Dendritic cell treated with granulocyte-macrophage colony-stimulating factor and Interleukin-4, amounts not matched to agents 40 ng/mL and 50 ng/mL, for 4 days (primary cell): Measurements from ENCODE around the gene DYNLT1.

Experiments used
- H3K27ac Mint-ChIP-seq: one replicate; pipeline ENCODE4 v1.8.0; 2022; ENCODE audit warnings: mild to moderate bottlenecking, mixed read lengths
- H3K27me3 Mint-ChIP-seq: one replicate; pipeline ENCODE4 v1.8.0; 2022; ENCODE audit warnings: mild to moderate bottlenecking, mixed read lengths
- H3K36me3 Mint-ChIP-seq: one replicate; pipeline ENCODE4 v1.8.0; 2022; ENCODE audit warnings: low read depth, mixed read lengths
- H3K4me1 Mint-ChIP-seq: one replicate; pipeline ENCODE4 v1.8.0; 2022; ENCODE audit warnings: low read depth, mixed read lengths
- H3K4me3 Mint-ChIP-seq: one replicate; pipeline ENCODE4 v1.8.0; 2022; ENCODE audit warnings: mild to moderate bottlenecking, moderate library complexity, mixed read lengths
- H3K9me3 Mint-ChIP-seq: one replicate; pipeline ENCODE4 v1.8.0; 2022; ENCODE audit warnings: mixed read lengths
- intact Hi-C: fragments of 100-400 bp; cut with micrococcal nuclease; formaldehyde crosslinking; loops from one replicate; pipeline ENCODE4 v1.15.0; 2022

DYNLT1 gene

GRCh38 chr6:158596861-158597260 lies 47.7 kb downstream of the DYNLT1 start:
- H3K4me3 Mint-ChIP-seq: no peak overlapping the region
- H3K27me3 Mint-ChIP-seq: no peaks in the 10 kb centered on the region
- H3K27ac Mint-ChIP-seq: no peak overlapping the region
- no peaks in the 10 kb centered on the region for H3K9me3 Mint-ChIP-seq
- intact Hi-C loops: no loop called here
- H3K4me1 Mint-ChIP-seq: peaks cover 8% of the 10 kb centered on the region
- peaks cover 91% of the 10 kb centered on the region for H3K36me3 Mint-ChIP-seq

GRCh38 chr6:158595223-158595622 lies 49.3 kb downstream of the DYNLT1 start:
- Mint-ChIP-seq H3K9me3 (no peaks in the 10 kb centered on the region), H3K4me1 (peaks cover 8% of the 10 kb centered on the region), H3K36me3 (peaks cover 96% of the 10 kb centered on the region), H3K27me3 (no peaks in the 10 kb centered on the region), H3K4me3 (no peak overlapping the region), H3K27ac (no peak overlapping the region)
- intact Hi-C loops: no loop called here

- H3K4me1 Mint-ChIP-seq: peaks cover 8% of the 10 kb centered on the region
- H3K27ac Mint-ChIP-seq: no peak overlapping the region
Observed at GRCh38 chr6:158593670-158594069, 50.9 kb downstream of the DYNLT1 start.

GRCh38 chr6:158591810-158592209 lies 52.7 kb downstream of the DYNLT1 start:
- Mint-ChIP-seq H3K4me1 (peaks cover 6% of the 10 kb centered on the region), H3K36me3 (peaks cover 96% of the 10 kb centered on the region), H3K4me3 (no peak overlapping the region), H3K27me3 (no peaks in the 10 kb centered on the region), H3K9me3 (no peaks in the 10 kb centered on the region), H3K27ac (no peak overlapping the region)
- intact Hi-C loops: no loop called here

More at GRCh38 chr6:158593670-158594069, 50.9 kb downstream of the DYNLT1 start:
- Mint-ChIP-seq H3K36me3 (peaks cover 96% of the 10 kb centered on the region), H3K9me3 (no peaks in the 10 kb centered on the region), H3K4me3 (no peak overlapping the region), H3K27me3 (no peaks in the 10 kb centered on the region)
- intact Hi-C loops: no loop called here

GRCh38 chr6:158591134-158591809 lies 53.3 kb downstream of the DYNLT1 start:
- intact Hi-C loops: no loop called here
- no peaks in the 10 kb centered on the region for H3K9me3 Mint-ChIP-seq
- peaks cover 96% of the 10 kb centered on the region for H3K36me3 Mint-ChIP-seq
- no peak overlapping the region for H3K27ac Mint-ChIP-seq
- H3K27me3 Mint-ChIP-seq: no peaks in the 10 kb centered on the region
- no peak overlapping the region for H3K4me3 Mint-ChIP-seq
- H3K4me1 Mint-ChIP-seq: peaks cover under 1% of the 10 kb centered on the region

- no peaks in the 10 kb centered on the region for H3K9me3 Mint-ChIP-seq
- H3K36me3 Mint-ChIP-seq: peaks cover 93% of the 10 kb centered on the region
- no peaks in the 10 kb centered on the region for H3K4me1 Mint-ChIP-seq
- H3K4me3 Mint-ChIP-seq: no peak overlapping the region
- H3K27me3 Mint-ChIP-seq: no peaks in the 10 kb centered on the region
- intact Hi-C loops: no loop called here
- no peak overlapping the region for H3K27ac Mint-ChIP-seq
Observed at GRCh38 chr6:158589366-158589765, 55.2 kb downstream of the DYNLT1 start.

- no peaks in the 10 kb centered on the region for H3K4me1 Mint-ChIP-seq
- intact Hi-C loops: no loop called here
- peaks cover 98% of the 10 kb centered on the region for H3K36me3 Mint-ChIP-seq
- H3K27me3 Mint-ChIP-seq: no peaks in the 10 kb centered on the region
- H3K9me3 Mint-ChIP-seq: no peaks in the 10 kb centered on the region
- no peak overlapping the region for H3K4me3 Mint-ChIP-seq
- H3K27ac Mint-ChIP-seq: no peak overlapping the region
Observed at GRCh38 chr6:158586652-158587051, 57.9 kb downstream of the DYNLT1 start.
